Neural progenitor cell (in vitro differentiated cells): Measurements from ENCODE around the gene AVEN. TPM values are rescaled to one million over a fixed set of nuclear protein-coding genes. Genes with fewer than 3 reads are reported as not detected.
A peak's percentile ranks its signal among the peaks of the same experiment; 100 is the strongest.

Experiments
- DNase-seq: peaks from one replicate; pipeline ENCODE4 v3.0.0-alpha.2; 2016; ENCODE audit warnings: low spot score
- H2AFZ ChIP-seq: fragments of 200-600 bp; sonication (generic); replicated peaks from 2 replicates; pipeline ENCODE4 v1.6.1; 2016; ENCODE audit warnings: antibody characterized with exemption
- H3F3A ChIP-seq: fragments of 200-600 bp; sonication (generic); 2 replicates; pipeline ENCODE4 v1.6.1; 2016; ENCODE audit warnings: antibody characterized with exemption, low read depth
- H3K27ac ChIP-seq: fragments of 200-600 bp; sonication (generic); 2 replicates; pipeline ENCODE4 v1.5.1; 2016; ENCODE audit warnings: mild to moderate bottlenecking
- H3K27me3 ChIP-seq: fragments of 200-600 bp; sonication (generic); 2 replicates; pipeline ENCODE4 v1.6.1; 2016; ENCODE audit warnings: mild to moderate bottlenecking, moderate library complexity
- H3K36me3 ChIP-seq: fragments of 200-600 bp; sonication (generic); 2 replicates; pipeline ENCODE4 v1.5.1; 2016
- H3K4me1 ChIP-seq: fragments of 200-600 bp; sonication (generic); 2 replicates; pipeline ENCODE4 v1.6.1; 2016; ENCODE audit warnings: mixed run types
- H3K4me2 ChIP-seq: fragments of 200-600 bp; sonication (generic); 2 replicates; pipeline ENCODE4 v1.6.1; 2016
- H3K4me3 ChIP-seq: fragments of 200-600 bp; sonication (generic); 2 replicates; pipeline ENCODE4 v1.5.1; 2016
- H3K79me2 ChIP-seq: fragments of 200-600 bp; sonication (generic); 2 replicates; pipeline ENCODE4 v1.6.1; 2016; ENCODE audit warnings: low read depth
- H3K9ac ChIP-seq: fragments of 200-600 bp; sonication (generic); 2 replicates; pipeline ENCODE4 v1.6.1; 2016
- H3K9me3 ChIP-seq: fragments of 200-600 bp; sonication (generic); 2 replicates; pipeline ENCODE4 v1.5.1; 2016; ENCODE audit warnings: low read depth
- H4K20me1 ChIP-seq: fragments of 200-600 bp; sonication (generic); 2 replicates; pipeline ENCODE4 v1.6.1; 2016; ENCODE audit warnings: low read depth
- H3K27ac Mint-ChIP-seq: 3 replicates; pipeline ENCODE4 v1.8.0; 2021; ENCODE audit warnings: mixed read lengths
- H3K27me3 Mint-ChIP-seq: 2 replicates; pipeline ENCODE4 v1.8.0; 2022; ENCODE audit warnings: low read depth, mild to moderate bottlenecking, inconsistent platforms, moderate library complexity, mixed read lengths; ENCODE audit not compliant: insufficient read depth
- H3K36me3 Mint-ChIP-seq: 3 replicates; pipeline ENCODE4 v1.8.0; 2021; ENCODE audit warnings: mixed read lengths
- H3K4me1 Mint-ChIP-seq: 3 replicates; pipeline ENCODE4 v1.8.0; 2021; ENCODE audit warnings: mixed read lengths
- H3K4me3 Mint-ChIP-seq: 3 replicates; pipeline ENCODE4 v1.8.0; 2021; ENCODE audit warnings: mild to moderate bottlenecking, moderate library complexity, mixed read lengths
- H3K9me3 Mint-ChIP-seq: 3 replicates; pipeline ENCODE4 v1.8.0; 2020; ENCODE audit warnings: mixed read lengths
- CTCF ChIP-seq: fragments of 200-600 bp; sonication (generic); IDR thresholded peaks from 2 replicates; pipeline ENCODE4 v1.5.1; 2017; ENCODE audit warnings: antibody characterized with exemption, mild to moderate bottlenecking
- EZH2 ChIP-seq: fragments of 200-600 bp; sonication (generic); IDR thresholded peaks from 2 replicates; pipeline ENCODE4 v1.6.1; 2017; ENCODE audit warnings: antibody characterized with exemption, mild to moderate bottlenecking, moderate library complexity
- EZH2phosphoT487 ChIP-seq: fragments of 200-600 bp; sonication (generic); IDR thresholded peaks from 2 replicates; pipeline ENCODE4 v1.6.1; 2017; ENCODE audit warnings: antibody characterized with exemption
- total RNA-seq: library from RNA; depleted of rRNA; stranded (reverse); fragments of >200 nt; gene quantifications from 2 replicates; pipeline ENCODE4 v1.2.3, GENCODE V29; 2015; ENCODE audit warnings: low replicate concordance

The AVEN gene
- total RNA-seq, 1 donor from 2014 or later: 21.9 TPM

- TF ChIP-seq EZH2phosphoT487: no peak
- Histone ChIP-seq H3K27me3 (no peaks in the 10 kb centered on the region), H3K9ac (no peak overlapping the region), H3K27ac (no peak overlapping the region), H4K20me1 (no peaks in the 10 kb centered on the region), H3K36me3 (no peaks in the 10 kb centered on the region), H3K9me3 (no peaks in the 10 kb centered on the region), H3K79me2 (no peaks in the 10 kb centered on the region), H3K4me1 (peaks cover 8% of the 10 kb centered on the region), H3K4me2 (no peak overlapping the region), H3K4me3 (no peak overlapping the region), H3F3A (no peaks in the 10 kb centered on the region), H2AFZ (peak overlapping the region; percentile 55)
- Mint-ChIP-seq H3K36me3 (peaks cover 5% of the 10 kb centered on the region), H3K4me3 (peak overlapping the region; percentile 25), H3K4me1 (peaks cover 35% of the 10 kb centered on the region), H3K27me3 (no peaks in the 10 kb centered on the region), H3K27ac (peak overlapping the region; percentile 27), H3K9me3 (peaks cover 3% of the 10 kb centered on the region)
- DNase-seq: no peak
Observed at GRCh38 chr15:33834892-33835743, 203.9 kb downstream of the AVEN start.

GRCh38 chr15:33831646-33832045 lies 207.4 kb downstream of the AVEN start:
- Mint-ChIP-seq H3K4me3 (no peak overlapping the region), H3K4me1 (peaks cover 21% of the 10 kb centered on the region), H3K9me3 (no peaks in the 10 kb centered on the region), H3K27ac (no peak overlapping the region), H3K36me3 (no peaks in the 10 kb centered on the region), H3K27me3 (no peaks in the 10 kb centered on the region)
- Histone ChIP-seq H3K4me3 (no peak overlapping the region), H3K4me1 (peaks cover 8% of the 10 kb centered on the region), H3K79me2 (no peaks in the 10 kb centered on the region), H3K4me2 (no peak overlapping the region), H3K27ac (no peak overlapping the region), H2AFZ (no peak overlapping the region), H3K36me3 (no peaks in the 10 kb centered on the region), H3K9ac (no peak overlapping the region), H3K9me3 (no peaks in the 10 kb centered on the region), H3K27me3 (no peaks in the 10 kb centered on the region), H4K20me1 (no peaks in the 10 kb centered on the region), H3F3A (no peaks in the 10 kb centered on the region)
- DNase-seq: no peak
- TF ChIP-seq EZH2phosphoT487: no peak
- TF ChIP-seq CTCF: no peak
- no peak for TF ChIP-seq EZH2

- H3K36me3 Mint-ChIP-seq: no peaks in the 10 kb centered on the region
- DNase-seq: no peak
- Histone ChIP-seq H3K4me2 (no peak overlapping the region), H3K36me3 (no peaks in the 10 kb centered on the region), H3K9ac (no peak overlapping the region), H3K79me2 (no peaks in the 10 kb centered on the region), H4K20me1 (no peaks in the 10 kb centered on the region), H3F3A (no peaks in the 10 kb centered on the region), H3K27ac (no peak overlapping the region), H3K27me3 (no peaks in the 10 kb centered on the region), H3K9me3 (no peaks in the 10 kb centered on the region), H2AFZ (no peak overlapping the region), H3K4me1 (peaks cover 7% of the 10 kb centered on the region), H3K4me3 (no peak overlapping the region)
- no peaks in the 10 kb centered on the region for H3K9me3 Mint-ChIP-seq
- H3K4me3 Mint-ChIP-seq: no peak overlapping the region
- H3K27ac Mint-ChIP-seq: no peak overlapping the region
- no peak for TF ChIP-seq CTCF
- TF ChIP-seq EZH2phosphoT487: no peak
- TF ChIP-seq EZH2: no peak
- H3K27me3 Mint-ChIP-seq: no peaks in the 10 kb centered on the region
- peaks cover 13% of the 10 kb centered on the region for H3K4me1 Mint-ChIP-seq
Observed at GRCh38 chr15:33830351-33830750, 208.7 kb downstream of the AVEN start.

- Histone ChIP-seq H3F3A (no peaks in the 10 kb centered on the region), H3K36me3 (no peaks in the 10 kb centered on the region), H3K79me2 (no peaks in the 10 kb centered on the region), H3K4me1 (no peaks in the 10 kb centered on the region), H3K27me3 (no peaks in the 10 kb centered on the region), H2AFZ (no peak overlapping the region), H3K4me2 (no peak overlapping the region), H4K20me1 (no peaks in the 10 kb centered on the region), H3K27ac (no peak overlapping the region), H3K9ac (no peak overlapping the region), H3K9me3 (no peaks in the 10 kb centered on the region), H3K4me3 (no peak overlapping the region)
- H3K4me1 Mint-ChIP-seq: peaks cover 2% of the 10 kb centered on the region
- no peak for TF ChIP-seq CTCF
- TF ChIP-seq EZH2phosphoT487: no peak
- no peak for TF ChIP-seq EZH2
- no peaks in the 10 kb centered on the region for H3K27me3 Mint-ChIP-seq
- H3K36me3 Mint-ChIP-seq: no peaks in the 10 kb centered on the region
- peak overlapping the region; percentile 40 for H3K27ac Mint-ChIP-seq
- no peak overlapping the region for H3K4me3 Mint-ChIP-seq
- H3K9me3 Mint-ChIP-seq: no peaks in the 10 kb centered on the region
- no peak for DNase-seq
Observed at GRCh38 chr15:33826201-33826600, 212.8 kb downstream of the AVEN start.
